ENCODE measurements around the gene CDKL4. TPM values are rescaled to one million over a fixed set of nuclear protein-coding genes. Genes with fewer than 3 reads are reported as not detected.

Gene CDKL4
- polyA plus RNA-seq, 1 experiment, result not detected

DNA sequence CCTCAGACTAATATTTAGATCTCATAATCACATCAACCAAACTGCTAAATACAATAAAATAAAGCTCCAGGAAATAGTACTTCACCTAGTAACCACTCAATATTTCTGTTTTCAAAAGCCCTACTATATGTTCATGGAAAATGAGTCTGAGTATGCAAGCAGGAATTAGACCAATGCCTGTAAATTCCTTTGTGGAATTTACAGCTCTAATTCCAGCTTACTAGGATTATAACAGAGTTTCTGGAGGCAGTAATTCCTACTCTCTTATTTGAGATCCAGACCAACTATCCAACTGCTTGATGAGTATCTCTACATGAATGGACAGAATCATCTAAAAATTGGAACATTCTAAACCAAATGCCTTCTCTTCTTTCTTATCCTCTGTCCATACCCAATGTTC, 11.6 kb downstream of the CDKL4 start:
- Histone ChIP-seq H3K9me3 (ENCODE audit: control insufficient read depth, insufficient read depth, low read length) (no peaks in the 10 kb centered on the region), H3K4me3 (ENCODE audit: low read depth, low read length) (no peak overlapping the region), H3K27ac (ENCODE audit: low read depth, low read length) (no peak overlapping the region), H3K27me3 (ENCODE audit: control insufficient read depth, insufficient read depth, low read length) (no peaks in the 10 kb centered on the region)
- DNase-seq (ENCODE audit: low read depth, low spot score), result no peak
- CTCF ChIA-PET, result interaction anchor here (0.7 to 6.8 kb wide), 3 partner anchors 165 to 284 kb away, joined by 3 to 140 read pairs (median 3); no protein-coding TSS in a partner anchor
- POLR2A ChIA-PET, result no interaction called here
- TF ChIP-seq, protein P1, sequence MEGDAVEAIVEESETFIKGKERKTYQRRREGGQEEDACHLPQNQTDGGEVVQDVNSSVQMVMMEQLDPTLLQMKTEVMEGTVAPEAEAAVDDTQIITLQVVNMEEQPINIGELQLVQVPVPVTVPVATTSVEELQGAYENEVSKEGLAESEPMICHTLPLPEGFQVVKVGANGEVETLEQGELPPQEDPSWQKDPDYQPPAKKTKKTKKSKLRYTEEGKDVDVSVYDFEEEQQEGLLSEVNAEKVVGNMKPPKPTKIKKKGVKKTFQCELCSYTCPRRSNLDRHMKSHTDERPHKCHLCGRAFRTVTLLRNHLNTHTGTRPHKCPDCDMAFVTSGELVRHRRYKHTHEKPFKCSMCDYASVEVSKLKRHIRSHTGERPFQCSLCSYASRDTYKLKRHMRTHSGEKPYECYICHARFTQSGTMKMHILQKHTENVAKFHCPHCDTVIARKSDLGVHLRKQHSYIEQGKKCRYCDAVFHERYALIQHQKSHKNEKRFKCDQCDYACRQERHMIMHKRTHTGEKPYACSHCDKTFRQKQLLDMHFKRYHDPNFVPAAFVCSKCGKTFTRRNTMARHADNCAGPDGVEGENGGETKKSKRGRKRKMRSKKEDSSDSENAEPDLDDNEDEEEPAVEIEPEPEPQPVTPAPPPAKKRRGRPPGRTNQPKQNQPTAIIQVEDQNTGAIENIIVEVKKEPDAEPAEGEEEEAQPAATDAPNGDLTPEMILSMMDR (IDR thresholded peaks at IDR 0.05; ENCODE audit: low read depth, low read length), result no peak

DNA sequence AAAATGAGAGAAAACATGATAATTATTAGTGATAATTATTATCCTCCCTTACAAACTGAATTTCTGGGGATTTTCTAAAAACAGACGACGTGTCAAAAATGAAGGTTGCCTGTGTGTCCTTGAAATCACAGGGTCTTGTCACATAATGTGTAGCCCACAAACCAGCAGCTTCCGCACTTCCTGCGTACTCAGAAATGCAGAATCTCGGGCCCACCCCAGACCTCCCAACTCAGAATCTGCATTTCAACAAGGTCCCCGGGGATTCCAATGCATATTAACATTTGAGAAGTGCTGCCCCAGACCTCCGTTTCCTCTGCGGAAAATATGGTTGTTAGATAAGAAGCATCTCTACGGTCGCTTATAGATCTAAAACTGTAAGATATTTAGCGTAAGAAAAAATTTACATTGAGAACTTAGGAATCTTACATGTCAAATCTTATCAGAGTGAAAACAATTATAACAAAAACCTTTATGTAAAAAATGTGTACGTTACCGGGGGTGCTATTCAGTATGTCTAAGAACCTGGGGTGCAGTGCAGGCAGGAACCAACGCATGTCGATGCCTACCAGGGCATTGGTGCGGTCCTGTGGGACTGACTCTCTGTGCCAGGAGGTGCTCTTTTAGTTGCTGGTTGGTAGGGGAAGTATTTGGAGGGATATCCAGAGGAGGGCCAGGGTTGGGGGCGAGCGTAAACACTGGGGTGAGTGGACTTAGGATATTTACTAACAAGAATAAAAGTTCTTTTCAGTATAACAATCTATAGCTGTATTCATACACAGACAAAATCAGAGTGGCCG, 15.2 kb downstream of the CDKL4 start:
- Histone ChIP-seq H3K4me3 (ENCODE audit: low read depth, low read length) (peak overlapping the region; percentile 23; the same call in 1 of the 2 replicates), H3K9me3 (ENCODE audit: control insufficient read depth, insufficient read depth, low read length) (no peaks in the 10 kb centered on the region), H3K27me3 (ENCODE audit: control insufficient read depth, insufficient read depth, low read length) (no peaks in the 10 kb centered on the region), H3K27ac (ENCODE audit: low read depth, low read length) (no peak overlapping the region)
- ChIA-PET POLR2A (interaction anchor here (1.0 to 1.7 kb wide), 4 partner anchors 108 to 477 kb away, joined by 4 to 7 read pairs (median 6); partner anchors contain the start of genes SOS1 and SRSF7), CTCF (interaction anchor here (0.7 to 7.1 kb wide), 45 partner anchors 9 to 373 kb away, joined by 3 to 342 read pairs (median 4); partner anchors contain the start of genes DHX57, MORN2 and SOS1)
- TF ChIP-seq, protein P1 (IDR thresholded peaks at IDR 0.05; ENCODE audit: low read depth, low read length), result no peak
- no peak for DNase-seq (ENCODE audit: low read depth, low spot score)

DNA sequence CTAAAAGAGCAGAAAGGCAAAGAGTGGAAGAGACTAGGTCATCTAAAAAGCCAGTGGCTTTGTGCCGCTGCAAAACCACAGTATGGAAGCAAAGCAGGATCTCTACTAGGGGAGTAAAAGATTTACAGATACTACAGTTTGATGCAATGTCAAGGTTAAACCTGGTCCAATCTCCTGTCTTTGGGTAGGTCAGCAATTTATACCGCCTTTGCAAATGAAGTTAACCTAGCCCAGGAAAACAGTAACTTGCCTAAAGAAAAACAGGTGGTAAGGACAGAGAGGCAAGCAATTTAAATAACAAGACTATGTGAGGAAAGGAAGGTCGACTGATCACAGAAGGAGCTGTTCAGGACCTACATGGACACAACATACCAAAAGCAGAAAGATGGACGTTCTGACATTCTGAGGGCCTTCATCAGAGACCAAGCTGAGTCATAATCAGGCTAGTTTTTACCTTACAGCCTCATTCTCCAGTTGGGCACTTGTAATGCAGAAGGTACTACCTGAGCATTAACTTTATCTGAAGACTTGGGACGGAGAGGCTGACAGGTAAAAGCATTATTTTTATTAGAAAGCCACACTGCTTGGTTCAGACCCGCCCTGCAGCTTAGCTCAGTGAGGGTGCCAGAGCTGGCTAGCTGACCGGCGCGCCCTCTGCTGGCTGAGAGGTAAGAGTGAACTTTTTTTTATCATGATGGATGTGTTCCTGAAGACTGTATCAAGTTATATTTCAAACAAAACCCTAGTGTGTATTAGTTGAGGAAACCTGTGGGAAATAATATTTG, 15.9 kb downstream of the CDKL4 start:
- POLR2A ChIA-PET, result interaction anchor here (1.0 kb wide), 1 partner anchor 107 kb away, joined by 6 read pairs; the partner anchor contains the start of gene SOS1
- TF ChIP-seq, protein P1 (IDR thresholded peaks at IDR 0.05; ENCODE audit: low read depth, low read length), result peak; percentile 93
- CTCF ChIA-PET, result interaction anchor here (0.7 to 7.1 kb wide), 31 partner anchors 9 to 469 kb away, joined by 3 to 342 read pairs (median 4); partner anchors contain the start of gene SOS1
- H3K27ac ChIP-seq (ENCODE audit: low read depth, low read length), result no peak overlapping the region
- no peaks in the 10 kb centered on the region for H3K9me3 ChIP-seq (ENCODE audit: control insufficient read depth, insufficient read depth, low read length)
- no peaks in the 10 kb centered on the region for H3K27me3 ChIP-seq (ENCODE audit: control insufficient read depth, insufficient read depth, low read length)
- no peak overlapping the region for H3K4me3 ChIP-seq (ENCODE audit: low read depth, low read length)
- peak; percentile 29 for DNase-seq (ENCODE audit: low read depth, low spot score)

DNA sequence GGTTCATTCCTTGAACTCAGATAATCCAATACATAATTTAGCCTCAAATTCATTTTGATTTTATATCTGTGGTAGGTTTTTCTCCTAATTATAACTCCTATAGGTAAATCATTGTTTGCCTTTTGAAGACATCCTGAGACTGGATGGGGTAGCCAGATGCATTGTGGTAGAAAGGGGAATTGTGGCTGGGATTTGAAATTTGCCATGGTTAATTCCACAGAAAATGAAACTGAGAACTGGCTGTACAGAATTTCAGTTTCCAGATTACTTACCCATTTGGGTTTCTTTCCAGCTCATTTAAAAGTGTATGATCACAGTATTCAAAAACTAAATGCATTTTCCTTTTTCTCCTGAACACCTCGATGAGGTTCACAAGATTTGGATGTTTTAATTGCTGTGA, 18.2 kb downstream of the CDKL4 start:
- POLR2A ChIA-PET, result no interaction called here
- Histone ChIP-seq H3K4me3 (ENCODE audit: low read depth, low read length) (no peak overlapping the region), H3K27me3 (ENCODE audit: control insufficient read depth, insufficient read depth, low read length) (no peaks in the 10 kb centered on the region), H3K9me3 (ENCODE audit: control insufficient read depth, insufficient read depth, low read length) (no peaks in the 10 kb centered on the region), H3K27ac (ENCODE audit: low read depth, low read length) (no peak overlapping the region)
- TF ChIP-seq, protein P1 (IDR thresholded peaks at IDR 0.05; ENCODE audit: low read depth, low read length), result no peak
- CTCF ChIA-PET, result interaction anchor here (1.0 to 7.1 kb wide), 2 partner anchors 164 to 278 kb away, joined by 4 to 342 read pairs; no protein-coding TSS in a partner anchor
- no peak for DNase-seq (ENCODE audit: low read depth, low spot score)

Data from AG04450 (cell line).